HG03045 (cell line): ENCODE data around the gene DPRX.
"Not testable (repeated sequence)": the region's sequence is repeated elsewhere in the genome, so short reads cannot be mapped to it uniquely, and the experiment has no call there.

Source experiments
- ATAC-seq: cut with Tn5 transposase; IDR thresholded peaks from one replicate; pipeline ENCODE4 v1.9.1; 2021; ENCODE audit warnings: mild to moderate bottlenecking, moderate library complexity; ENCODE audit not compliant: unreplicated experiment

The DPRX gene

GRCh38 chr19:53644061-53644816 is 12.4 kb downstream of the DPRX start:
- ATAC-seq = no peak

DNA sequence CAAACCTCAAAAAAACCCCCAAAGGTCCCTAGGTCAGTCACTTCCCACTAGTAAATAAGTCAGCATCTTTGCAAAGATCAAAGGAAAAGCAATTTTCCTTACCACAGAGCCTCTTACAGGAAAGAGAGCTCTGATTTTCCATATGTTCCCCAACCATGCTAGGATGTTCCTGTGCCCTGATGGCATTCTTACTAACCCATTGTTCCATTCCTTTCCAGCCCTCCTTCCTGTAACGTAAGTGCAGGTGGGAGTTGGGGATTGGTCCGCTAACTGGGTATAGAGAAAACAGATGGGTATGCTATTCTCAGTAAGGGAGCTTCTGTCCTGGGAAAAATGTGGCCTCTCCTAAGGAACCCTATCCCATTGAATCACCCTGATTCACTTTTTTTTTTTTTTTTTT is 14.3 kb downstream of the DPRX start:
- no peak for ATAC-seq

DNA sequence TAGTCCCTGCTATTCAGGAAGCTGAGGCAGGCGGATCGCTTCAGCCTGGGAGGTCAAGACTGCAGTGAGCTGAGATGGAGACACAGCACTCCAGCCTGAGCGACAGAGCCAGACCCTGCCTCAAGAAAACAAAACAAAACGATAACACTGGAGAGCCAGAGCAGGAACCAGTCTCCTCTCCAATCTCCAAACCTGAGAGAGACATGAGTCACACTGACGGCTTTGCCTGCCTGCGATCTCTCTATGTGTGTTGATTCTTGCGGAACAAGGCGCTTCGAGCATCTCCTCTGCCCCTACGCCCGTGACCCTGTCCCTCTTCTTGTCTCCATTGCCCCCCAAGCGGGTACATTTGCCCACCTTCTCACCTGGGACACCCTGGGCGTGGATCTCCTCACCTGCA is 15.6 kb downstream of the DPRX start:
- no peak for ATAC-seq

DNA sequence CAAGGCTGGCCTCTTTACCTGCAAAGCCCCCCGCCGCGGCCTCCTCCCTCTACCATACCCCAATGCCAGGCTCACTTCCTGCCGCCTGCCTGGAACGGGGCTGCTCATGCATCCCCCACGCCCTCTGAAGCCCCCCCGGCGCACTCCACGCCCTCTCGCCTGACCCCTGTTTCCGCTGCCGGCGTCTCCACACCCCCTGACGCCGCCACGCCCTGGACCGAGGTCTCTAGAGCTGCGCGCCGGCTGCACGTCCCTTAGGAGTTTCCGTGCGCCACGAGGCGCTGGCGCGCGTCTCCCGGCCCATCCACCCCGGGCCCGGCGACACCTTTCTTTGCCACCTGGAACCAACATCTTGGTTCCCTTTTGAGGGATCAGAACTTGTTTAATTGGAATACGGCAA is 16.0 kb downstream of the DPRX start:
- no peak for ATAC-seq

DNA sequence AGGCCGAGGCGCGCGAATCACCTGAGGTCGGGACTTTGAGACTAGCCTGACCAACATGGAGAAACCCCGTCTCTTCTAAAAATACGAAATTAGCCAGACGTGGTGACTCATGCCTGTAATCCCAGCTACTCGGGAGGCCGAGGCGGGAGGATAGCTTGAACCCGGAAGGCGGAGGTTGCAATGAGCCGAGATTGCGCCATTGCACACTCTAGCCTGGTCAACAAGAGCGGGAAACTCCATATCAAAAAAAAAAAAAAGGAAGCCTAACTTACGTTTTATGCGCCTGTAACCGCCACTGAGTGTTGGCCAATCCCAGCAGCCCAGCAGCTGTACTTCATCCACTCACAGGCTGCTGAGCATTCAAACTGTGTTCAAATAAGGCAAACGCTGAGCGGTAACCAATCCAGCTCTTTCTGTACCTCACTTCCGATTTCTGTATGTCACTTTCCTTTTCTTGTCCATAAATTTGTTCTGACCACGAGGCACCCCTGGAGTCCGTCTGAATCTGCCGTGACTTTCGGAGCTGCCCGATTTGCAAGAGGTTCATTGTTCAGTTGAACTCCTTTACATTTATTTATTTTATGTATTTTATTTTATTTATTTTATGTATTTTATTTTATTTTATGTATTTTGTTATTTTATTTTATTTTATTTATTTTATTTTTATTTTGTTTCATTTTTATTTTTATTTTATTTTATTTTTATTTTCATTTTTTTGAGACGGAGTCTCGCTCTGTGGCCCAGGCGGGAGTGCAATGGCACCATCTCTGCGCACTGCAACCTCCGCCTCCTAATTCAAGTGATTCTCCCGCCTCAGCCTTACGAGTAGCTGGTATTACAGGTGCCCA is 18.2 kb downstream of the DPRX start:
- no peak for ATAC-seq

- ATAC-seq = no peak
Measured at GRCh38 chr19:53652476-53652875, 20.7 kb downstream of the DPRX start.

DNA sequence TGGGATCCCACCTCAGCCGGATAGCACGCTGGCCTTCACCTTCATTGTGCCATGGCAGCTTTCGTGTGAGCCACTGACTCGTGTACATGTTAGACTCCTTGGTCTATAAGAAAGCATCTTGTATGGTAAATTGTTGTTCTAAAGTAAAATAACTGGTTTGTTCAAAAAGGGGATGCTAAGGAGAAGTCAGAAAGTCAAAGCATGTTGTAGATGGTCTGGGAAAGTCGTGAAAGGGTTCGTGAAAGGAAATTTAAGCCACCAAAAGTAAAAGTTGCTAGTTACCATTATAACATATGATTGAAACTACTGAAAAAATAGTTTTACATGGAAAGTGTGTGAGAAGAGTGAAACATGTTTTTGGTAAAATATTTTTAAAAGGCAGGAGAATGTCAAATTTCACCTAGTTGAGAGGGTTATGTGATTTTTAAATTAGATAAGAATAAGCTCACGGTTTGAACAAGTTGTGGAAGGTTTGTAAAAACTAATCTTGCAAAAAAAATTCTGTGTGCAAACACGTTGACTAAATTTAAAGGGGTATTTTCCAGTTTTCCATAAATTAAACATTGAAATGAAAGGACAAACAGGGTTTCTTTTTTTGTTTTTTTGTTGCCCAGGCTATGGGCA is 23.4 kb downstream of the DPRX start:
- no peak for ATAC-seq

- ATAC-seq = no peak
Measured at GRCh38 chr19:53657330-53657729, 25.5 kb downstream of the DPRX start.

DNA sequence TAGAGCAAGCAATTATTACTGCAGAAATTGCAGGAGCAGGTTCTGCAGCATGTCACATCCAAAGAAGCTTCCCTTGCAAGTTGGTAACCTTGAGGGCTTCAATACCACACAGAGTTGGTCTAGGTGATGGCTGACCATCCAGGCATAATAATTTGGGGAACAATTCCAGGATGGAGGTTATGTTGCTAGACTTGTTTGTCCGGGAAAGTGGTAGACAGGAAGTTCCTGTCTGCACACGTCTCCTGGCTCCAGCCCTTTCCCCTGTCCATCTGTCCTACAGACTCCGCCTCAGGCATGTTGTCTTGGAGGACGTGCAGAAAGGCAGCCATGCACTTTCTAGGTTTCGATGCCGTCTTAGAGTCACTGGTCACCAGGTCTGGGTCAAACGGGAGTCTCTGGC is 26.0 kb downstream of the DPRX start:
- ATAC-seq = no peak

GRCh38 chr19:53659292-53659691 is 27.5 kb downstream of the DPRX start:
- ATAC-seq = no peak

DNA sequence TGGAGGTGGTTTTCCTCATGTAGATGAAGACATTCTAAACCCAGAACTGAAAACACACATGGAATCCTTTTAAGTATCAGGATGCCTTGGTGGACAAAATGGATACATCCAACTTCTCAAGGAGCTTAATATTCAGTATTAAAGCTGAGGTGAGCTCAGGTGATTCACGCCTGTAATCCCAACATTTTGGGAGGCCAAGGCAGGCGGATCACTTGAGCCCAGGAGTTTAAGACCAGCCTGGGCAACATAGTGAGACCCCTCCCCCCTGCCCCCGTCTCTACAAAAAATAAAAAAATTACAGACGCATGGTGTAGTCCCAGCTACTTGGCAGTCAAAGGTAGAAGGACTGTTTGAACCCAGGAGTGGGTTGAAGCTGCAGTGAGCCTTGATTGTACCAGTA is 28.8 kb downstream of the DPRX start:
- ATAC-seq = no peak

DNA sequence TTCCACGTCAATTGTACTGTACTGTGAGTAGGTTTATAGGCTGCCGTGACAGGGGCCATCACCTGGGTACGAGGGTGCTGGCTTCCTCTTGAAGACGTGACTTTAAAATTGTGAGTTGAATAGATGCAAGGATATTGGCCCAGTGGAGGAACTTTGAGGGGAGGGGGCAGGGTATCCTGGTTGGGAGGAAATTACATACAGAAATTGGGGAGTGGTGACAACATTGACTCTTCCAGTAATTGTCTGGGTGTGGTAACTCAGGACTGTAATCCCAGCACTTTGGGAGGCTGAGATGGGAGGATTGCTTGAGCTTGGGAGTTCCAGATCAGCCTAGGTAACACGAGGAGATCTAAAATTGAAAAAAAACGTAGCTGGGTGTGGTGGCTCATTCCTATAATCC is 30.4 kb downstream of the DPRX start:
- ATAC-seq = no peak

DNA sequence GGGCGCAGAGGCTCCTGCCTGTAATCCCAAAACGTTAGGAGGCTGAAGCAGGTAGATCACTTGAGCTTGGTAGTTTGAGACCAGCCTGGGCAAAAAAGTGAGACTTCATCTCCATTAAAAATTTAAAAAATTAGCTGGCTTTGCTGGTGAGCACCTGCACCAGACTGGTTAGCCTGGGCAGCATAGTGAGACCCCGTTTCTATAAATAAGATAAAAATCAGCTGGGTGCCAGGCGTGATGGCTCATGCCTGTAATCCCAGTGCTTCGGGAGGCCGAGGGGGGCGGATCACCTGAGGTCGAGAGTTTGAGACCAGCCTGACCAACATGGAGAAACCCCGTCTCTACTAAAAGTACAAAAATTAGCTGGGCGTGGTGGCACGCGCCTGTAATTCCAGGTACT is 32.4 kb downstream of the DPRX start:
- no peak for ATAC-seq

DNA sequence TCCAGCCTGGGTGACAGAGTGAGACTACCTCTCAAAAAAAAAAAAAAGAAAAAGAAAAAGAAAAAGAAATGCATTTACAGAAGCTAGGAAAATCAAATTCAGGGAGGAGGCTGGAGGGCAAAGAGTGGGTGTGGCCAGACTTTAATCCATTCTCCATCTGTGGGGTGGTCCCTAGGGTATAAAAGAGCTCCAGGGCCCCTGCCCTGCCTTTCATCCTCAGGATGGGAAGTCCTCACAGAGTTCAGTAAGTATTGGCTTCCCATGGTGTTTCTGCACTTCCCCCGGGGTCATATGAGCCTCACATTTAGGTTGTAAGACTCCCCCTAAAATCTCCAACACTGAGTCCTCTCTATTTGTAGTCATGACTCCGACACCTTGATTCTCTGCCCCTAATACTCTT is 33.0 kb downstream of the DPRX start:
- ATAC-seq = no peak

DNA sequence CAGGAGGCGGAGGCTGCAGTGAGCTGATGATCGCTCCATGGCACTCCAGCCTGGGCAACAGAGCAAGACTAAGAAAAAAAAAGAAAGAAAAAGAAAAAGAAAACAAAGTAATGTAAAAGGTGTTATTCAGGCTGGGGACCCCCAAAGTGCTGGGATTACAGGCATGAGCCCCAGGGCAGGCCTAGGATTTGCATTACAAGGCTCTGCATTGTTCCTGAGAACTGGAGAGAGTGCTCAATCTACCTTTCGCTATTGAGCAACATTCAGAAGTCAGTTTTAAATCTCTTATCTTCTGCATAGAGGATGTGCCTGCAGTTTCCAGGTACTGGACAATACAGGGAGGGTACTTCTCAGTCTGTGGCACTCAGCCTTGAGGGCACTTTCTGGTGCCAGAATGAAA is 34.5 kb downstream of the DPRX start:
- ATAC-seq = not testable (repeated sequence)

DNA sequence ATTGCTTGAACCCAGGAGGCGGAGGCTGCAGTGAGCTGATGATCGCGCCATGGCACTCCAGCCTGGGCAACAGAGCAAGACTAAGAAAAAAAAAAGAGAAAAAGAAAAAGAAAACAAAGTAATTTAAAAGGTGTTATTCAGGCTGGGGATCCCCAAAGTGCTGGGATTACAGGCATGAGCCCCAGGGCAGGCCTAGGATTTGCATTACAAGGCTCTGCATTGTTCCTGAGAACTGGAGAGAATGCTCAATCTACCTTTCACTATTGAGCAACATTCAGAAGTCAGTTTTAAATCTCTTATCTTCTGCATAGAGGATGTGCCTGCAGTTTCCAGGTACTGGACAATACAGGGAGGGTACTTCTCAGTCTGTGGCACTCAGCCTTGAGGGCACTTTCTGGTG is 37.0 kb downstream of the DPRX start:
- not testable (repeated sequence) for ATAC-seq

DNA sequence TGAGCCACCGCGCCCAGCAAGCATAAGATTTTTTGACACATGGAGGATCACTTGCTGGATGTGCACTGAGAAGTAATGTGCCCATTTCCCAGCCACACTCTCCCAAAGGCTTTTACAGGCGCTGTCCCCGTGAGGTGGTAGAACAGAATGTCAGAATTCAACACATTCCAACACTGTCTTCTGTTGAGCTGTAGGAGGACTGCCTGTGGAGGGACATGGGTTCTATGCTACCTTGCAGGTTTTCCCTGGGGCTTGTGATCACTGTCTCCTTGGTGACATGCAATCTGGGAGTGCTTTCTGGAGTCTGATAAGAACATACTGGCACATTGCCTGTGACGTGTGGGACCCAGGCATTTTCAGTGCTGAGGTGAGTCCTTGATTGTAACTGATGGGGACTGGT is 38.5 kb downstream of the DPRX start:
- ATAC-seq = no peak

- ATAC-seq = no peak
Measured at GRCh38 chr19:53671663-53672062, 39.9 kb downstream of the DPRX start.
